ENCODE measurements around the gene PTPRR. TPM values are rescaled to one million over a fixed set of nuclear protein-coding genes. Genes with fewer than 3 reads are reported as not detected.

The PTPRR gene
- total RNA-seq, 1 experiment from 2014 or later = 0.46 TPM

- TF ChIP-seq ZNF532 (CRISPR knock-in tag; IDR thresholded peaks at IDR 0.05; ENCODE audit: borderline replicate concordance) = no peak
Observed at GRCh38 chr12:70670948-70671347, 249.6 kb downstream of the PTPRR start (continued).

- no peaks in the 10 kb centered on the region for H3K27me3 Mint-ChIP-seq (ENCODE audit: low read depth)
- no peak overlapping the region for H3K4me3 Mint-ChIP-seq
- H3K4me1 Mint-ChIP-seq = peaks cover 27% of the 10 kb centered on the region
- ATAC-seq (no peak), DNase-seq (ENCODE audit: low spot score) (no peak)
- TF ChIP-seq, protein P1, sequence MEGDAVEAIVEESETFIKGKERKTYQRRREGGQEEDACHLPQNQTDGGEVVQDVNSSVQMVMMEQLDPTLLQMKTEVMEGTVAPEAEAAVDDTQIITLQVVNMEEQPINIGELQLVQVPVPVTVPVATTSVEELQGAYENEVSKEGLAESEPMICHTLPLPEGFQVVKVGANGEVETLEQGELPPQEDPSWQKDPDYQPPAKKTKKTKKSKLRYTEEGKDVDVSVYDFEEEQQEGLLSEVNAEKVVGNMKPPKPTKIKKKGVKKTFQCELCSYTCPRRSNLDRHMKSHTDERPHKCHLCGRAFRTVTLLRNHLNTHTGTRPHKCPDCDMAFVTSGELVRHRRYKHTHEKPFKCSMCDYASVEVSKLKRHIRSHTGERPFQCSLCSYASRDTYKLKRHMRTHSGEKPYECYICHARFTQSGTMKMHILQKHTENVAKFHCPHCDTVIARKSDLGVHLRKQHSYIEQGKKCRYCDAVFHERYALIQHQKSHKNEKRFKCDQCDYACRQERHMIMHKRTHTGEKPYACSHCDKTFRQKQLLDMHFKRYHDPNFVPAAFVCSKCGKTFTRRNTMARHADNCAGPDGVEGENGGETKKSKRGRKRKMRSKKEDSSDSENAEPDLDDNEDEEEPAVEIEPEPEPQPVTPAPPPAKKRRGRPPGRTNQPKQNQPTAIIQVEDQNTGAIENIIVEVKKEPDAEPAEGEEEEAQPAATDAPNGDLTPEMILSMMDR (IDR thresholded peaks at IDR 0.05) = no peak
- TF ChIP-seq FOXJ3 (CRISPR knock-in tag; IDR thresholded peaks at IDR 0.05; ENCODE audit: borderline replicate concordance) = no peak
- no peak for TF ChIP-seq MLX (CRISPR knock-in tag; IDR thresholded peaks at IDR 0.05)
- TF ChIP-seq USF2 (CRISPR knock-in tag; IDR thresholded peaks at IDR 0.05) = no peak
- TF ChIP-seq, protein P2, sequence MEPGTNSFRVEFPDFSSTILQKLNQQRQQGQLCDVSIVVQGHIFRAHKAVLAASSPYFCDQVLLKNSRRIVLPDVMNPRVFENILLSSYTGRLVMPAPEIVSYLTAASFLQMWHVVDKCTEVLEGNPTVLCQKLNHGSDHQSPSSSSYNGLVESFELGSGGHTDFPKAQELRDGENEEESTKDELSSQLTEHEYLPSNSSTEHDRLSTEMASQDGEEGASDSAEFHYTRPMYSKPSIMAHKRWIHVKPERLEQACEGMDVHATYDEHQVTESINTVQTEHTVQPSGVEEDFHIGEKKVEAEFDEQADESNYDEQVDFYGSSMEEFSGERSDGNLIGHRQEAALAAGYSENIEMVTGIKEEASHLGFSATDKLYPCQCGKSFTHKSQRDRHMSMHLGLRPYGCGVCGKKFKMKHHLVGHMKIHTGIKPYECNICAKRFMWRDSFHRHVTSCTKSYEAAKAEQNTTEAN (CRISPR knock-in tag; IDR thresholded peaks at IDR 0.05) = no peak
- no peak for TF ChIP-seq SOX15 (CRISPR knock-in tag; IDR thresholded peaks at IDR 0.05)
- no peak for TF ChIP-seq AFF4 (CRISPR knock-in tag; IDR thresholded peaks at IDR 0.05; ENCODE audit: borderline replicate concordance)
- no peak for TF ChIP-seq NR3C1 (CRISPR knock-in tag; conservative IDR thresholded peaks at IDR 0.05; ENCODE audit: low read depth)
- TF ChIP-seq E2F4 (CRISPR knock-in tag; IDR thresholded peaks at IDR 0.05; ENCODE audit: borderline replicate concordance, low read depth) = no peak
- ChIA-PET POLR2A (no interaction called here), CTCF (no interaction called here)
- H3K27ac Mint-ChIP-seq = no peak overlapping the region
- H3K36me3 Mint-ChIP-seq = 0 out of 2 replicates have a peak, but pooled peaks cover 3% of the 10 kb centered on the region
- peaks cover 9% of the 10 kb centered on the region; the same call in 1 of the 2 replicates for H3K9me3 Mint-ChIP-seq
Observed at GRCh38 chr12:70667253-70667652, 253.3 kb downstream of the PTPRR start.

Measured in WTC11 (cell line).